ENCODE results near the gene DOCK9. TPM values are rescaled to one million over a fixed set of nuclear protein-coding genes. Genes with fewer than 3 reads are reported as not detected.

DOCK9 gene
- polyA plus RNA-seq, 1 of the 3 experiments (the other 2 are of a cell fraction), result 16.6 TPM

- Histone ChIP-seq H3K27ac (ENCODE audit: low read depth in 2 of 2, low read length in 1 of 2) (no peak overlapping the region), H3K4me3 (ENCODE audit: low read depth in 2 of 2, low read length in 1 of 2) (no peak overlapping the region), H3K27me3 (ENCODE audit: insufficient read depth) (no peaks in the 10 kb centered on the region), H3K9me2 (no peaks in the 10 kb centered on the region), H3K9ac (no peak overlapping the region), H3K79me2 (ENCODE audit: insufficient read depth) (no peaks in the 10 kb centered on the region), H3K36me3 (replicated peaks in 1 of 2; ENCODE audit: control insufficient read depth in 1 of 2, insufficient read depth in 2 of 2, low read length in 1 of 2) (no peaks in the 10 kb centered on the region), H3K4me1 (ENCODE audit: control insufficient read depth in 1 of 2, insufficient read depth in 2 of 2, low read depth in 1 of 2, low read length in 1 of 2) (peaks cover 0 to 6% of the 10 kb centered on the region in 2 experiments; a peak in 2 of 4 replicates), H3K4me2 (no peak overlapping the region), H4K20me1 (ENCODE audit: insufficient read depth) (no peaks in the 10 kb centered on the region), H3F3A (replicated peaks; ENCODE audit: insufficient read depth) (peaks cover 12% of the 10 kb centered on the region), H2AFZ (ENCODE audit: low read depth) (no peak overlapping the region), H3K9me3 (no peaks in the 10 kb centered on the region)
- CTCF ChIA-PET, result interaction anchor here (1.1 kb wide), 1 partner anchor 18 kb away, joined by 3 read pairs; no protein-coding TSS in a partner anchor
- TF ChIP-seq RAD21 (IDR thresholded peaks at IDR 0.05; ENCODE audit: low read length) (no peak), SMC3 (IDR thresholded peaks at IDR 0.05; ENCODE audit: low read depth, low read length) (no peak), TEAD4 (IDR thresholded peaks at IDR 0.05; ENCODE audit: borderline replicate concordance, insufficient read depth) (no peak), CHD2 (IDR thresholded peaks at IDR 0.05; ENCODE audit: low read length, partially characterized antibody) (no peak), USF2 (IDR thresholded peaks at IDR 0.05; ENCODE audit: borderline replicate concordance, low read depth, low read length) (no peak)
- TF ChIP-seq, protein P1, sequence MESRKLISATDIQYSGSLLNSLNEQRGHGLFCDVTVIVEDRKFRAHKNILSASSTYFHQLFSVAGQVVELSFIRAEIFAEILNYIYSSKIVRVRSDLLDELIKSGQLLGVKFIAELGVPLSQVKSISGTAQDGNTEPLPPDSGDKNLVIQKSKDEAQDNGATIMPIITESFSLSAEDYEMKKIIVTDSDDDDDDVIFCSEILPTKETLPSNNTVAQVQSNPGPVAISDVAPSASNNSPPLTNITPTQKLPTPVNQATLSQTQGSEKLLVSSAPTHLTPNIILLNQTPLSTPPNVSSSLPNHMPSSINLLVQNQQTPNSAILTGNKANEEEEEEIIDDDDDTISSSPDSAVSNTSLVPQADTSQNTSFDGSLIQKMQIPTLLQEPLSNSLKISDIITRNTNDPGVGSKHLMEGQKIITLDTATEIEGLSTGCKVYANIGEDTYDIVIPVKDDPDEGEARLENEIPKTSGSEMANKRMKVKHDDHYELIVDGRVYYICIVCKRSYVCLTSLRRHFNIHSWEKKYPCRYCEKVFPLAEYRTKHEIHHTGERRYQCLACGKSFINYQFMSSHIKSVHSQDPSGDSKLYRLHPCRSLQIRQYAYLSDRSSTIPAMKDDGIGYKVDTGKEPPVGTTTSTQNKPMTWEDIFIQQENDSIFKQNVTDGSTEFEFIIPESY (IDR thresholded peaks at IDR 0.05; ENCODE audit: borderline replicate concordance, low read depth), result no peak
- TF ChIP-seq, protein P2, sequence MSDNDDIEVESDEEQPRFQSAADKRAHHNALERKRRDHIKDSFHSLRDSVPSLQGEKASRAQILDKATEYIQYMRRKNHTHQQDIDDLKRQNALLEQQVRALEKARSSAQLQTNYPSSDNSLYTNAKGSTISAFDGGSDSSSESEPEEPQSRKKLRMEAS (IDR thresholded peaks at IDR 0.05; ENCODE audit: low read depth), result no peak
- POLR2A ChIA-PET, result no interaction called here
- DNase-seq, result no peak
- 82% methylated on average over 15 of the region's 15 CpGs for WGBS (ENCODE audit: low lambda C conversion rate)
Observed at GRCh38 chr13:99015606-99016490, 38.0 kb upstream of the DOCK9 start.

- Histone ChIP-seq H3K27ac (ENCODE audit: low read depth in 2 of 2, low read length in 1 of 2) (no peak overlapping the region), H4K20me1 (ENCODE audit: insufficient read depth) (no peaks in the 10 kb centered on the region), H3K9me3 (no peaks in the 10 kb centered on the region), H3K79me2 (ENCODE audit: insufficient read depth) (no peaks in the 10 kb centered on the region), H3K27me3 (ENCODE audit: insufficient read depth) (no peaks in the 10 kb centered on the region), H3K9ac (no peak overlapping the region), H3K4me2 (no peak overlapping the region), H3K4me3 (ENCODE audit: low read depth in 2 of 2, low read length in 1 of 2) (no peak overlapping the region), H3F3A (replicated peaks; ENCODE audit: insufficient read depth) (peaks cover 12% of the 10 kb centered on the region), H3K9me2 (no peaks in the 10 kb centered on the region), H2AFZ (ENCODE audit: low read depth) (no peak overlapping the region), H3K4me1 (ENCODE audit: control insufficient read depth in 1 of 2, insufficient read depth in 2 of 2, low read depth in 1 of 2, low read length in 1 of 2) (peaks cover 0 to 6% of the 10 kb centered on the region in 2 experiments; a peak in 2 of 4 replicates), H3K36me3 (replicated peaks in 1 of 2; ENCODE audit: control insufficient read depth in 1 of 2, insufficient read depth in 2 of 2, low read length in 1 of 2) (no peaks in the 10 kb centered on the region)
- no peak for DNase-seq
- TF ChIP-seq SIN3A (IDR thresholded peaks at IDR 0.05; ENCODE audit: borderline replicate concordance, low read depth, low read length), result no peak
- no peak for TF ChIP-seq CHD2 (IDR thresholded peaks at IDR 0.05; ENCODE audit: low read length, partially characterized antibody)
- no peak for TF ChIP-seq RCOR1 (IDR thresholded peaks at IDR 0.05; ENCODE audit: low read length)
- no peak for TF ChIP-seq GABPA (IDR thresholded peaks at IDR 0.05; ENCODE audit: low read depth)
- TF ChIP-seq, protein P3, sequence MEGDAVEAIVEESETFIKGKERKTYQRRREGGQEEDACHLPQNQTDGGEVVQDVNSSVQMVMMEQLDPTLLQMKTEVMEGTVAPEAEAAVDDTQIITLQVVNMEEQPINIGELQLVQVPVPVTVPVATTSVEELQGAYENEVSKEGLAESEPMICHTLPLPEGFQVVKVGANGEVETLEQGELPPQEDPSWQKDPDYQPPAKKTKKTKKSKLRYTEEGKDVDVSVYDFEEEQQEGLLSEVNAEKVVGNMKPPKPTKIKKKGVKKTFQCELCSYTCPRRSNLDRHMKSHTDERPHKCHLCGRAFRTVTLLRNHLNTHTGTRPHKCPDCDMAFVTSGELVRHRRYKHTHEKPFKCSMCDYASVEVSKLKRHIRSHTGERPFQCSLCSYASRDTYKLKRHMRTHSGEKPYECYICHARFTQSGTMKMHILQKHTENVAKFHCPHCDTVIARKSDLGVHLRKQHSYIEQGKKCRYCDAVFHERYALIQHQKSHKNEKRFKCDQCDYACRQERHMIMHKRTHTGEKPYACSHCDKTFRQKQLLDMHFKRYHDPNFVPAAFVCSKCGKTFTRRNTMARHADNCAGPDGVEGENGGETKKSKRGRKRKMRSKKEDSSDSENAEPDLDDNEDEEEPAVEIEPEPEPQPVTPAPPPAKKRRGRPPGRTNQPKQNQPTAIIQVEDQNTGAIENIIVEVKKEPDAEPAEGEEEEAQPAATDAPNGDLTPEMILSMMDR (IDR thresholded peaks at IDR 0.05), result no peak
- TF ChIP-seq, protein P2 (IDR thresholded peaks at IDR 0.05; ENCODE audit: low read depth), result no peak
- 91% methylated on average over 4 of the region's 4 CpGs for WGBS (ENCODE audit: low lambda C conversion rate)
- ChIA-PET POLR2A (no interaction called here), CTCF (interaction anchor here (1.1 kb wide), 1 partner anchor 19 kb away, joined by 3 read pairs; no protein-coding TSS in a partner anchor)
Observed at GRCh38 chr13:99014522-99014921, 36.7 kb upstream of the DOCK9 start.

All from SK-N-SH (cell line).